ENCODE measurements around the gene MDFI.

GRCh38 chr6:41629128-41629527 lies 9.1 kb upstream of the MDFI start:
- no peak for TF ChIP-seq CTCF (IDR thresholded peaks at IDR 0.05; ENCODE audit: low read depth, low read length, missing input control)
- TF ChIP-seq RAD21 (IDR thresholded peaks at IDR 0.05), result no peak
- no peak for TF ChIP-seq FOXA1 (IDR thresholded peaks at IDR 0.05)
- no peak for TF ChIP-seq GABPA (IDR thresholded peaks at IDR 0.05 in 1 of 2, conservative IDR thresholded peaks at IDR 0.05 in 1 of 2)
- no peak for TF ChIP-seq SP1 (IDR thresholded peaks at IDR 0.05)
- TF ChIP-seq YY1 (IDR thresholded peaks at IDR 0.05), result no peak
- TF ChIP-seq TAF1 (conservative IDR thresholded peaks at IDR 0.05), result no peak
- no peak for TF ChIP-seq REST (IDR thresholded peaks at IDR 0.05)
- no peak for TF ChIP-seq MAX (IDR thresholded peaks at IDR 0.05)
- TF ChIP-seq ZBTB33 (IDR thresholded peaks at IDR 0.05), result no peak
- no peak for TF ChIP-seq NR2F2 (IDR thresholded peaks at IDR 0.05)

All from liver (tissue), 3 donors.